Thymus (tissue), 11 donors: ENCODE measurements around the gene AKT3. TPM values are rescaled to one million over a fixed set of nuclear protein-coding genes. Genes with fewer than 3 reads are reported as not detected.

ENCODE experiments used
- DNase-seq, 9 donors: peaks; one replicate each; pipeline ENCODE4 v3.0.0-alpha.2; 2013; ENCODE audit warnings: low spot score in 9 of 9, low read depth in 6 of 9, missing footprints in 1 of 9
- H3K27ac ChIP-seq, 2 donors: one replicate each; pipeline ENCODE4 v1.5.1; 2013; ENCODE audit warnings: control low read depth in 1 of 2, low read depth in 1 of 2, low read length in 1 of 2, mild to moderate bottlenecking in 1 of 2, moderate library complexity in 1 of 2
- H3K27me3 ChIP-seq, 2 donors: one replicate each; pipeline ENCODE4 v1.5.1; 2013; ENCODE audit warnings: low read length in 1 of 2; ENCODE audit not compliant: control insufficient read depth in 2 of 2, insufficient read depth in 1 of 2
- H3K36me3 ChIP-seq, 2 donors: one replicate each; pipeline ENCODE4 v1.5.1; 2013; ENCODE audit warnings: low read length in 1 of 2, mild to moderate bottlenecking in 1 of 2, moderate library complexity in 1 of 2; ENCODE audit not compliant: control insufficient read depth in 2 of 2, insufficient read depth in 2 of 2
- H3K4me1 ChIP-seq, 2 donors: one replicate each; pipeline ENCODE4 v1.5.1; 2013; ENCODE audit warnings: low read length in 2 of 2; ENCODE audit not compliant: control insufficient read depth in 2 of 2, insufficient read depth in 2 of 2
- H3K4me3 ChIP-seq, 2 donors: one replicate each; pipeline ENCODE4 v1.5.1; 2013; ENCODE audit warnings: low read length in 2 of 2, control low read depth in 1 of 2, mild to moderate bottlenecking in 1 of 2
- H3K9me3 ChIP-seq, 2 donors: one replicate each; pipeline ENCODE4 v1.5.1; 2013; ENCODE audit warnings: low read length in 1 of 2, mild to moderate bottlenecking in 1 of 2; ENCODE audit not compliant: control insufficient read depth in 2 of 2, insufficient read depth in 1 of 2
- WGBS: extraction: QIAGEN DNeasy Blood & Tissue Kit; methylation state at CpG from one replicate; pipeline ENCODE4 v1.1.7; 2013; 5-methylcytosine and 5-hydroxymethylcytosine counted together
- polyA plus RNA-seq: library from polyadenylated mRNA; stranded (reverse); fragments of 200-250 nt; gene quantifications from one replicate; pipeline ENCODE4 v1.2.3, GENCODE V29; 2013
- total RNA-seq: library from RNA; stranded (reverse); fragments of 120-200 nt; gene quantifications from one replicate; pipeline ENCODE4 v1.2.4, GENCODE V29; 2013
- donor health status: healthy.

AKT3 gene
- total and polyA plus RNA-seq, 2 donors: 14.5 to 45.3 TPM

- DNase-seq: no peak
- WGBS: 98% methylated on average over 8 of the region's 8 CpGs
- H3K9me3 ChIP-seq: no peaks in the 10 kb centered on the region
- H3K4me1 ChIP-seq: peaks cover 10 to 30% of the 10 kb centered on the region in 2 donors
- H3K4me3 ChIP-seq: no peak overlapping the region
- no peaks in the 10 kb centered on the region for H3K27me3 ChIP-seq
- no peak overlapping the region for H3K27ac ChIP-seq
- peaks cover 0 to 6% of the 10 kb centered on the region in 2 donors for H3K36me3 ChIP-seq
Observed at GRCh38 chr1:243503155-243503554, 346.9 kb downstream of the AKT3 start.

GRCh38 chr1:243501002-243501401 lies 349.0 kb downstream of the AKT3 start:
- Histone ChIP-seq H3K4me3 (no peak overlapping the region), H3K27ac (no peak overlapping the region), H3K4me1 (peaks cover 0 to 12% of the 10 kb centered on the region in 2 donors), H3K27me3 (no peaks in the 10 kb centered on the region), H3K9me3 (no peaks in the 10 kb centered on the region), H3K36me3 (peaks cover 8% of the 10 kb centered on the region in 2 donors)
- DNase-seq: no peak
- 95% methylated on average over 5 of the region's 5 CpGs for WGBS

DNA sequence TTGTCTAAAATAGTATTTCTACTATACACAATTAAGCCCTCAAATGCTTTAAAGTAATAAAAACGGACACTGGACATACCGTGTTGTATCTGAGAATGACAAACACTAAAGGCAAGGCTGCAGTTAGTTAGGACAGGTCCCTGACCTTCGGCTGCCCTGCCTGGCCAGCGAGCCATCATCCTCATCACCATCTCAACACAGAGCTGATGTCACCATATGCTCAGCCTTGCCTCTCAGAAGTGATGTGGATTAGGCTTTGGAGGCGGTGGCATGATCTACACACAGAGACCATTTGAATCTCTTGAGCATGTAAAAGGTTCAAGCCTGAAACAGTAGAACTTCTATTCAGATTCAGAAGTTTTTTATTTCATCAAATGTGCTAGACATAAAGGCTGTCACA lies 349.5 kb downstream of the AKT3 start:
- H3K36me3 ChIP-seq: peaks cover 8% of the 10 kb centered on the region in 2 donors
- no peaks in the 10 kb centered on the region for H3K9me3 ChIP-seq
- no peak overlapping the region for H3K27ac ChIP-seq
- H3K4me3 ChIP-seq: no peak overlapping the region
- DNase-seq: no peak
- H3K27me3 ChIP-seq: no peaks in the 10 kb centered on the region
- peaks cover 0 to 9% of the 10 kb centered on the region in 2 donors for H3K4me1 ChIP-seq
- 98% methylated on average over 5 of the region's 5 CpGs for WGBS

- no peak overlapping the region for H3K4me3 ChIP-seq
- H3K36me3 ChIP-seq: peaks cover 8 to 14% of the 10 kb centered on the region in 2 donors
- H3K27me3 ChIP-seq: no peaks in the 10 kb centered on the region
- peaks cover 0 to 9% of the 10 kb centered on the region in 2 donors for H3K4me1 ChIP-seq
- DNase-seq: no peak
- H3K9me3 ChIP-seq: no peaks in the 10 kb centered on the region
- WGBS: 99% methylated on average over 10 of the region's 10 CpGs
- H3K27ac ChIP-seq: no peak overlapping the region
Observed at GRCh38 chr1:243499711-243500110, 350.3 kb downstream of the AKT3 start.

DNA sequence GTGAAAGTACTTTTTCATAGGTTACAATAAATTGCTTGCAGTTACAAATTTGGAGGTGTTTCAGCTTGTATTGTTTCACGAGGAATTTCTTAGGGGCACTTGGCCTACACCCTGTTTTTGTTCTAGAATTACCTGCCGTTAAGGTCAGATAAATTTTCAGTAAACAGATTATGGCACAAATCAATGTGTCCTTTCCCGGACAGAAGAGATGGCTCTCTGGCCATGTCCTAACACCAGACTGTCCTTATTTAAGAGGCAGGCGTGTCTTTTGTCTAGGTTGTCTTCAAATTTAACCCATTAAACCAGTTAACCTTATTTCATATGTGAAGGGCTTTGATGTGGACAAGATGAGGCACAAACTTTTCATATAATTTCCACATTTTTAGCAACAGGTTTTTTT lies 350.8 kb downstream of the AKT3 start:
- Histone ChIP-seq H3K27ac (no peak overlapping the region), H3K27me3 (no peaks in the 10 kb centered on the region), H3K36me3 (peaks cover 8 to 14% of the 10 kb centered on the region in 2 donors), H3K4me1 (peaks cover 0 to 9% of the 10 kb centered on the region in 2 donors), H3K4me3 (no peak overlapping the region), H3K9me3 (no peaks in the 10 kb centered on the region)
- DNase-seq: no peak
- WGBS: 94% methylated on average over 4 of the region's 4 CpGs

- peak overlapping the region in 1 of 2 donors; percentile 56 for H3K27ac ChIP-seq
- H3K9me3 ChIP-seq: no peaks in the 10 kb centered on the region
- H3K36me3 ChIP-seq: peaks cover 8 to 14% of the 10 kb centered on the region in 2 donors
- no peaks in the 10 kb centered on the region for H3K27me3 ChIP-seq
- no peak for DNase-seq
- no peak overlapping the region for H3K4me3 ChIP-seq
- WGBS: 99% methylated on average over 10 of the region's 10 CpGs
- peaks cover 0 to 9% of the 10 kb centered on the region in 2 donors for H3K4me1 ChIP-seq
Observed at GRCh38 chr1:243497939-243498681, 351.9 kb downstream of the AKT3 start.

- H3K4me1 ChIP-seq: peaks cover 0 to 9% of the 10 kb centered on the region in 2 donors
- peaks cover 0 to 4% of the 10 kb centered on the region in 2 donors for H3K9me3 ChIP-seq
- H3K27ac ChIP-seq: no peak overlapping the region
- no peak overlapping the region for H3K4me3 ChIP-seq
- DNase-seq: no peak
- WGBS: 97% methylated on average over 11 of the region's 11 CpGs
- no peaks in the 10 kb centered on the region for H3K27me3 ChIP-seq
- peaks cover 10 to 14% of the 10 kb centered on the region in 2 donors for H3K36me3 ChIP-seq
Observed at GRCh38 chr1:243496806-243497205, 353.2 kb downstream of the AKT3 start.

DNA sequence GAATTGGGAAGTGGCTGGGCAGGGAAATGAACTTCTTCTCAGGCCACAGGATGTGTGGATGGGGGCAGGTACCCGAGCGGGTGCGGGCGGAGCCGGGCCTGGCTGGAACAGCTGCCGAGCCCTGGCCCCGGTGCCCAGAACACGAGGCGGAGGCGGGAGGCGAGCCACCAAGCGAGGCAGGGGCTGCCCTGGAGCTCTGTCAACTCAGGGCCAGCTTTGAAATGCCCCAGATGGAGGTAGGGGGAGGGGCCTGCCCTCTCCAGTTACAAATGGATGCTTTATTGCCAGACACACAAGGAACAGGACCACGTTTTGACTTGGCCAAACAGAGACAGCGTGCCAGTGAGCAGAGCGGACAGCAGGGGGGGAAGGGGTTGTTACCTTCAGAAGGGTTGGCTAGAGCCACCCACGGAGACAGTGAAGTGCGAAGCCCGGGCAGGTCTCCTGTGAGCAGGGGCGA lies 353.8 kb downstream of the AKT3 start:
- H3K9me3 ChIP-seq: peaks cover 0 to 4% of the 10 kb centered on the region in 2 donors
- no peaks in the 10 kb centered on the region for H3K27me3 ChIP-seq
- H3K36me3 ChIP-seq: peaks cover 10 to 14% of the 10 kb centered on the region in 2 donors
- H3K4me1 ChIP-seq: peaks cover 0 to 9% of the 10 kb centered on the region in 2 donors
- H3K4me3 ChIP-seq: no peak overlapping the region
- WGBS: 86% methylated on average over 19 of the region's 19 CpGs
- H3K27ac ChIP-seq: peak overlapping the region; percentile 18 to 22
- no peak for DNase-seq

DNA sequence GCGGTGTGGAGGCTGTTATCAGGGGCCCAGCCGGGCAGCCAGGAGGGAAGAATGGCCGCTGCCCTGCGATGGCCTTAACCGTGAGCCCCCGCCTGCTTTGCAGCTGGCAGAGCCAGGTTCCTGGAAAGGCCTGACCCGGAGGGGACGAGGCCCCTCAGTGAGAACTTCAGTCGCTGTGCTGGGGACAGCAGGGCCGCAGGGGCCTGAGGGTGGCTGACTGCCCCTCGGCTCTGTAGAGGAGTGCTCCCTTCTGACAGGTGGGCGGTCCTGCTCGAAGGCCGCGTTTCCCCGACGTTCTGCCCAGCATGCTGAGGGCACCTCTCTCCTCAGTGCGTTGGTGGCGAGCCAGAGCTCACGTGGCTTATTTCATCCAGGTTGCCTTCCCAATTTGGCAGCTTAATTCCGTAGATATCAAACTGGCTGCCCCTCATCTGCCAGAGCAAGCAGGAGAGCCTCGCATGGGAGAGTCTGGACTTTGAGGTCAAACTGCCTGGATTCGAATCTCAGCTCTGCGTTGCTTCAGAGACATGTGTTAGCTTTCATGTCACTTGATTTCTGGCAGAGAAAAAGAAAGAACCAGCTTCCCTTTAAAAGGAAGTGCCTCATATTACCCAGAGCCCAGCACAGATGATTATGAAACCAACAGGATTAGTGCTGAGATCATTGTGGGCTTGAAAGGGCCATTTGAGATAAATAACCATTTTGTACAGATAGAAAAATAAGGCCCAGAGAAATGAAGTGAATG lies 354.4 kb downstream of the AKT3 start:
- no peak for DNase-seq

More for the DNA sequence above, 354.4 kb downstream of the AKT3 start:
- 87% methylated on average over 24 of the region's 24 CpGs for WGBS
- no peaks in the 10 kb centered on the region for H3K27me3 ChIP-seq
- H3K4me1 ChIP-seq: peaks cover 0 to 9% of the 10 kb centered on the region in 2 donors
- H3K27ac ChIP-seq: peak overlapping the region in 1 of 2 donors; percentile 46
- peaks cover 0 to 4% of the 10 kb centered on the region in 2 donors for H3K9me3 ChIP-seq
- peaks cover 10 to 14% of the 10 kb centered on the region in 2 donors for H3K36me3 ChIP-seq
- H3K4me3 ChIP-seq: no peak overlapping the region
